Right lobe of liver (tissue), 6 donors: Measurements from ENCODE around the gene STXBP3. TPM values are rescaled to one million over a fixed set of nuclear protein-coding genes. Genes with fewer than 3 reads are reported as not detected.

ENCODE experiments used
- ATAC-seq, 4 donors: fragments of 200-7000 bp; cut with Tn5 transposase; one replicate each; pipeline ENCODE4 v1.9.1; 2020; ENCODE audit warnings: mild to moderate bottlenecking in 4 of 4, moderate library complexity in 4 of 4
- DNase-seq, 3 donors: peaks; one replicate each; pipeline ENCODE4 v3.0.0-alpha.2; 2020
- H3K27ac ChIP-seq, 3 donors: fragments of 200-600 bp; one replicate each; pipeline ENCODE4 v1.8.0; 2022
- H3K27me3 ChIP-seq, 2 donors: fragments of 200-600 bp; one replicate each; pipeline ENCODE4 v1.8.0; 2022
- H3K36me3 ChIP-seq, 4 donors: fragments of 200-600 bp; sonication (generic) in 1 of 4; one replicate each; pipeline versions ENCODE4 v1.5.1 to v1.8.0; 2017 to 2022; ENCODE audit warnings: control low read depth in 1 of 4
- H3K4me1 ChIP-seq, 4 donors: fragments of 200-600 bp; sonication (generic) in 1 of 4; one replicate each; pipeline versions ENCODE4 v1.5.1 to v1.8.0; 2017 to 2022; ENCODE audit warnings: control low read depth in 1 of 4
- H3K4me3 ChIP-seq, 3 donors: fragments of 200-600 bp; one replicate each; pipeline ENCODE4 v1.8.0; 2022
- H3K9me3 ChIP-seq, 4 donors: fragments of 200-600 bp; sonication (generic) in 1 of 4; one replicate each; pipeline versions ENCODE4 v1.5.1 to v1.8.0; 2017 to 2022; ENCODE audit warnings: control low read depth in 1 of 4
- POLR2A ChIP-seq: fragments of 450-650 bp; IDR thresholded peaks from one replicate; pipeline ENCODE4 v1.6.1; 2017; ENCODE audit warnings: antibody characterized with exemption, mild to moderate bottlenecking
- WGBS: methylation state at CpG from one replicate; pipeline ENCODE4 v1.1.6; 2018; ENCODE audit warnings: low coverage, low lambda C conversion rate; ENCODE audit not compliant: insufficient coverage; ENCODE audit errors: missing lambda C conversion rate; 5-methylcytosine and 5-hydroxymethylcytosine counted together
- intact Hi-C, 2 donors: fragments of 100-400 bp; cut with DNase I; formaldehyde crosslinking; loops; one replicate each; pipeline versions ENCODE4 v1.11.2 to v1.14.1; 2022
- total RNA-seq, 6 experiments: library from RNA; depleted of rRNA in 2 of 6; stranded (reverse); fragments of >200 nt in 2 of 6; fragmentation: NEBNext Ultra II Directional in 3 of 6; extraction: Animal tissue kit (Norgen Biotek cat#: 25700) in 3 of 6; gene quantifications; one replicate each; pipeline versions ENCODE4 v1.1.0 to v1.2.4, GENCODE V29; 2016 to 2023
- TF ChIP-seq, protein P1 (sequence below), 4 donors: fragments of 200-600 bp in 3 of 4; fragments of 450-650 bp in 1 of 4; IDR thresholded peaks; one replicate each; pipeline versions ENCODE4 v1.5.1 to v1.8.0; 2016 to 2022; ENCODE audit warnings: antibody characterized with exemption in 4 of 4, mild to moderate bottlenecking in 2 of 4
- donor health status: DM: no; HTN: yes; CAD: no.
- donor health status: DM: no; HTN: no; CAD: no.
- donor health status: DM: no; HTN: no; CAD: no.
- donor health status: DM: no; HTN: yes; CAD: no.
- donor health status: DM: no; HTN: yes; CAD: no.

The STXBP3 gene
- total RNA-seq, 6 experiments from 2014 or later = 15.3 to 32.2 (median 22.3) TPM

DNA sequence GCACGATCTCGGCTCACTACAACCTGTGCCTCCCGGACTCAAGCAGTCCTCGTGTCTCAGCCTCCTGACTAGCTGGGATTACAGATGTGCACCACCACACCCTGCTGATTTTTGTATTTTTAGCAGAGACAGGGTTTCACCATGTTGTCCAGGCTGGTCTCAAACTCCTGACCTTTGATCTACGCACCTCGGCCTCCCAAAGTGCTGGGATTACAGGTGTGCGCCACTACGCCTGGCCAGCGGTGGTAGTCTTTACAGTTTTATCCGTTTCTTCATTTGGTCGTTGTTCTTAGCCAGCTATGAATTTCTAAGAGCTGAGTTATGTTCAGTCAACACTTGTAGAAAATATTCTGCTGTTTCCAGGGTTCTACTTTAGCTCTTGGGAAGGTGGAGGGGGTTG lies 57.1 kb downstream of the STXBP3 start:
- 93% methylated on average over 11 of the region's 11 CpGs for WGBS
- Histone ChIP-seq H3K4me3 (no peak overlapping the region), H3K9me3 (no peaks in the 10 kb centered on the region), H3K27me3 (no peaks in the 10 kb centered on the region), H3K27ac (no peak overlapping the region), H3K4me1 (no peaks in the 10 kb centered on the region), H3K36me3 (peaks cover 0 to 31% (median 6%) of the 10 kb centered on the region in 4 donors)
- no peak for DNase-seq
- ATAC-seq = no peak
- intact Hi-C loops = no loop called here
- TF ChIP-seq POLR2A = no peak
- TF ChIP-seq, protein P1, sequence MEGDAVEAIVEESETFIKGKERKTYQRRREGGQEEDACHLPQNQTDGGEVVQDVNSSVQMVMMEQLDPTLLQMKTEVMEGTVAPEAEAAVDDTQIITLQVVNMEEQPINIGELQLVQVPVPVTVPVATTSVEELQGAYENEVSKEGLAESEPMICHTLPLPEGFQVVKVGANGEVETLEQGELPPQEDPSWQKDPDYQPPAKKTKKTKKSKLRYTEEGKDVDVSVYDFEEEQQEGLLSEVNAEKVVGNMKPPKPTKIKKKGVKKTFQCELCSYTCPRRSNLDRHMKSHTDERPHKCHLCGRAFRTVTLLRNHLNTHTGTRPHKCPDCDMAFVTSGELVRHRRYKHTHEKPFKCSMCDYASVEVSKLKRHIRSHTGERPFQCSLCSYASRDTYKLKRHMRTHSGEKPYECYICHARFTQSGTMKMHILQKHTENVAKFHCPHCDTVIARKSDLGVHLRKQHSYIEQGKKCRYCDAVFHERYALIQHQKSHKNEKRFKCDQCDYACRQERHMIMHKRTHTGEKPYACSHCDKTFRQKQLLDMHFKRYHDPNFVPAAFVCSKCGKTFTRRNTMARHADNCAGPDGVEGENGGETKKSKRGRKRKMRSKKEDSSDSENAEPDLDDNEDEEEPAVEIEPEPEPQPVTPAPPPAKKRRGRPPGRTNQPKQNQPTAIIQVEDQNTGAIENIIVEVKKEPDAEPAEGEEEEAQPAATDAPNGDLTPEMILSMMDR (IDR thresholded peaks at IDR 0.05) = no peak

DNA sequence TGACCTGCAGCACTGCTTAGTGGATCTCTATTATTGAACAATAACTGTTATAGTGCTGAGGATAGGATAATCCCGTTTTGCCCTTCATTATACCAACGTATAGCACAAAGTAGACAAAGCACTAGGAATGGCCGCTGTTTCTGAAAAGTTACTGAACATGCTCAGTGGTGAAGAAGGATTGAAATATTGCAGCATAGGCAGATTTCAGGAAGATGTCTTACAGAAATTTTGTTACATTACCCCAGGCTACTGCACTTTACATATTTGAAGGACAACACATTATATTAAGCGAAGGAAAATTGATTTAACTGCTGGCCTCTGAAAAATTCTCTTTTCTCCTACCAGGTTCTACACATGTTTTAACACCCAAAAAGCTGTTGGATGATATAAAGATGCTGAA lies 62.0 kb downstream of the STXBP3 start:
- Histone ChIP-seq H3K4me1 (no peaks in the 10 kb centered on the region), H3K9me3 (no peaks in the 10 kb centered on the region), H3K4me3 (no peak overlapping the region), H3K27me3 (no peaks in the 10 kb centered on the region), H3K36me3 (peaks cover 0 to 25% (median 8%) of the 10 kb centered on the region in 4 donors), H3K27ac (no peak overlapping the region)
- DNase-seq (no peak), ATAC-seq (no peak)
- 95% methylated on average over 4 of the region's 4 CpGs for WGBS
- TF ChIP-seq POLR2A = no peak
- TF ChIP-seq, protein P1 (IDR thresholded peaks at IDR 0.05) = no peak
- intact Hi-C loops = no loop called here

DNA sequence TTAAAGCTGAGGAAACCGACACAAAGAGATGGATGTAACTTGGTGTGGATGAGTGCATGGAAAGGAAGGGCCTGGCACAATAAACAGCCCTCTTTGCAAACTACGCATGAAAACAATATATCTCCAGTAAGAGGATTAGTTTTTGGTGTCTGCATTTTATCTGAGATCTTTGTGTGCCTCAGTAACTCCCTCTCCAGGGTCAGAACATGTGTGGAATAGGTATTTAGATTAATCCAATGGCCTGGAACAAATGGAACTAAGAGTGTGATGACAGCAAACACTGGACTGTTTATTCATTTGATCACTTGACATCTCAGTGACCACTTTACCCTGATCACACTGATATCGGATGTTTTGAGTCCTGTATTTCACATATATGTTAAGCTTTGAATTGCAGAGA lies 65.1 kb downstream of the STXBP3 start:
- peaks cover 0 to 17% (median 7%) of the 10 kb centered on the region in 4 donors for H3K36me3 ChIP-seq
- DNase-seq (no peak), ATAC-seq (no peak)
- H3K4me3 ChIP-seq = no peak overlapping the region
- 93% methylated on average over 3 of the region's 3 CpGs for WGBS
- no peaks in the 10 kb centered on the region for H3K4me1 ChIP-seq
- TF ChIP-seq, protein P1 (IDR thresholded peaks at IDR 0.05) = no peak
- no peak for TF ChIP-seq POLR2A
- H3K27me3 ChIP-seq = no peaks in the 10 kb centered on the region
- no peaks in the 10 kb centered on the region for H3K9me3 ChIP-seq
- H3K27ac ChIP-seq = no peak overlapping the region
- intact Hi-C loops = no loop called here

DNA sequence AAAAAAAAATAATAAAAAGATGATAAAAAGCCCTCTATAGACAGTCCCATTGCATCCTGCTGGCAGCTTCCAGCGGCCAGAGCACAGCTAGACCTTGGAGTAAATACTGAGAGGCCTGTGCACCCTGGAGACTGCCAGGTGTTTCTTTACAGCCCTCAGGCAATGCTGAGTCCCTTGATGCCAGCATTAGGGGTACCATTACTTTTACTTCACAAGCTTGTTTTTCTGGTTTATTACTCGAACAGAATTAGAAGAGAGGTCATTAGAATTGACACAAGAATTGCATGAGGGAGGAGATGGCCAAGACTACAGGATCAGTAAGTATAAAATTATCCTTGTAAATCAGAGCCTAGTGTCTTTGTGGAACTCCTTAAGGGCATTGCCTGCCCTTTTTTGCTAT lies 66.9 kb downstream of the STXBP3 start:
- ATAC-seq (no peak), DNase-seq (no peak)
- no peaks in the 10 kb centered on the region for H3K27me3 ChIP-seq
- no peak overlapping the region for H3K4me3 ChIP-seq
- WGBS = 100% methylated on average over 1 of the region's 2 CpGs
- no peak for TF ChIP-seq POLR2A
- TF ChIP-seq, protein P1 (IDR thresholded peaks at IDR 0.05) = no peak
- peaks cover 0 to 7% (median 4%) of the 10 kb centered on the region in 4 donors for H3K36me3 ChIP-seq
- intact Hi-C loops = no loop called here
- no peaks in the 10 kb centered on the region for H3K4me1 ChIP-seq
- no peak overlapping the region for H3K27ac ChIP-seq
- H3K9me3 ChIP-seq = no peaks in the 10 kb centered on the region
